Posterior vena cava (tissue), 2 donors: ENCODE measurements around the gene MLYCD. TPM values are rescaled to one million over a fixed set of nuclear protein-coding genes. Genes with fewer than 3 reads are reported as not detected.

Experiments used
- DNase-seq: peaks from one replicate; pipeline ENCODE4 v3.0.0-alpha.2; 2020; ENCODE audit warnings: low spot score
- intact Hi-C, 2 donors: fragments of 100-400 bp; cut with DNase I; formaldehyde crosslinking; loops; one replicate each; pipeline versions ENCODE4 v1.14.1 to v1.14.2; 2022 to 2023
- total RNA-seq, 2 donors: library from RNA; stranded (reverse); fragmentation: NEBNext Ultra II Directional; extraction: Animal tissue kit (Norgen Biotek cat#: 25700); gene quantifications; one replicate each; pipeline ENCODE4 v1.2.1, GENCODE V29; 2021
- donor health status: DM: yes; HTN: yes; CAD: no.
- donor health status: DM: yes; HTN: yes; CAD: no.

Gene MLYCD
- total RNA-seq, 2 donors from 2014 or later = 5.5 TPM

- no peak for DNase-seq
- intact Hi-C loops = no loop called here
These were observed 22.1 kb downstream of the MLYCD start for GRCh38 chr16:83920894-83921491.

GRCh38 chr16:83923581-83924365, 24.9 kb downstream of the MLYCD start:
- intact Hi-C loops = no loop called here
- no peak for DNase-seq

GRCh38 chr16:83924686-83925085, 25.8 kb downstream of the MLYCD start:
- no peak for DNase-seq
- intact Hi-C loops = no loop called here

GRCh38 chr16:83925095-83925905, 26.4 kb downstream of the MLYCD start:
- no peak for DNase-seq
- intact Hi-C loops = no loop called here

- DNase-seq = no peak
- intact Hi-C loops = no loop called here
These were observed 27.2 kb downstream of the MLYCD start for GRCh38 chr16:83925957-83926725.

DNA sequence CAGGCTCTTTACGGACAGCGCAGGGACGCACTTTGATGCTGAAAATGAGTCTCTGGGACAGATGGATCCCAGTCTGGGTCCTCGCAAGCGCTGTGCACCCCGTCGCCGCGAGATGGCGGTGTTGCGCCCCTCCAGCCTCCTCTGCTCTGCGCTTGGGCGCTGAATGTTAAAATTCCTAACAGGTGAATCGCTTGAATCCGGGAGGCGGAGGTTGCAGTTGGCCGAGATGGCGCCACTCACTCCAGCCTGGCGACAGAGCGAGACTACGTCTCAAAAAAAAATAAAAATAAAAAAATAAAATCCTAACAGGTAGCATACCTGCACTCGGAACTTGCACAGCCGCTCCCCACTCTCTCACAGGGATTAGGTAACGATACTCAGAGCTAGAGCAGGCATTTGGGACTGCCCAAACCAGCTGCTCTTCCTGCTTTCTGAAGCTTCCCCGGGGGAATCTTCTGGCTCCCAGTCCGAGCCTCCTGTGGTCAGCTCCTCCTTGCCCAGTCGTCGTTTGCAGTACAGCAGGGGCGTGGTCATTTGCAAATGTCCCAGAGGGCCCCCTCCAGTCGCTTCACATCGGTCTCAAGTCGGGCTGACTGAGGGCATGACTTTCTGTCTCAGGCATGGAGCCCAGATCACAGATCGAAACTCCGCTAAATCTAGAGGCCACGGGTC, 27.9 kb downstream of the MLYCD start:
- intact Hi-C loops = no loop called here
- DNase-seq = peak; percentile 92

- intact Hi-C loops = no loop called here
- DNase-seq = no peak
These were observed 29.6 kb downstream of the MLYCD start for GRCh38 chr16:83928341-83929055.

DNA sequence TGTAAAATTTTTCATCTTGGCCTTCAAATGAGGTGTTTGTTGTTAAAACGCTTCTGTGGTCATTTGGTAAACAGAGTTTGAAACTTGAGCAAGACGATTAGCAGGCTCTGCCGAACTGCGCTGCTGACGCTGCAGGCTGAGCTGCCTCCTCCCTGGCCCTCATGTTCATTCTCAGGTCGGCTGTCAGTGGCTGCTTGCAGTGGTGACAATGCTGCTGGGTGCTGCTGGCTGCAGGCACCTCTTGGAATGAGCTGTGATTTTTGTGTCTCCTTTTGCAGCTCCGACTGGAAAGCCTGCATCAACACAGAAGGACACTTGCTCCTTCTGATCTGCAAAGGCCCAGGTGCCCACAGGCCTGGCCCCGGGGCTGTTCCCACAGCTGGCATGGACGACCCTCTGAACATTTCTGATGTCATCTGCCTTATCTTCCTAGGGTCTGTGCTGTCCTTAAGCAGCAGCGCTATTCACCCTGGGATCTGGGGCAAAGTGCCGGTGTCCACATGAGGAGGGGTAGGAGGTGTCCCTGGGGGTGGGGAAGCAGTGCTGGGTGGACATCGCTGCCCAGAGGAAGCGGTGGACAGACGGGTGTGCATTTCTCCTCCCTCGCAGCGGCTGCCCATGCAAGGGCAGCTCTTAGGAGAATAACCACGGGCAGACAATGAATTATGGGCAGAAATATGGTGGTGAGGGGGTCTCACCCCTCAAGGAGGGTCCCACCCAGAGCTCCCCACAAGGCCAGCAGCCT, 31.1 kb downstream of the MLYCD start:
- no peak for DNase-seq
- intact Hi-C loops = no loop called here

DNA sequence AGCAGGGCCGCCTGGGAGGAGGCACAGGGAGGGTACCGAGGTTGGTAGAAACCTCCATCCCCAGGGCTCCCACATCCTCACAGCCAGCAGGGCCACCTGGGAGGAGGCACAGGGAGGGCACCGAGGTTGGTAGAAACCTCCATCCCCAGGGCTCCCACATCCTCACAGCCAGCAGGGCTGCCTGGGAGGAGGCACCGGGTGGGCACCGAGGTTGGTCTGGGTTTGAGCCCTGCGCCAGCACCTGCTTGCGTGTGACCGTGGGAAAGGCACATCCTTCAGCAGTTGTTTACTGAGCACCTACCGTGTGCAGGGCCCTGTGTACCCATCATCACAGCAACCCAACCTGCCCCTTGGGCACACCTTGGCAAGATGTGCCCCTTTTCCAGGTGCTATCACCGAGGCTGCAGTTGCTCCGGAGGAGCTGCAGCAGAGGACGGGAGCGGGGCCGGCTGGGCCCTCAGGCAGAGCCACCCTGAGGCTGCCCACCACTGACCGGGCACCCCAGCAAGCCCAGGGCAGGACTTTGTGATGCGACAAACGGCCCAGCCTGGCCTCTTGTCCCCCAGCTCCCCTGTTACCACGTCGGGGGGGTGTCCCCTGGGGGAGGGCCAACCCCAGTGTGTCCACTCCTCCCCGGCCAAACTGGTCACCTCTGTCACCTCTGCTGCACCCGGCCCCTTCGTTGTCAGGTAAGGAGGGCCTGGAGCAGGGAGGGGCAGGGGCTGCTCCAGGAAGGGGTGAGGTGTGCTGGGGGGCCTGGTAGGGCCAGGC, 32.0 kb downstream of the MLYCD start:
- intact Hi-C loops = no loop called here
- DNase-seq = no peak

DNA sequence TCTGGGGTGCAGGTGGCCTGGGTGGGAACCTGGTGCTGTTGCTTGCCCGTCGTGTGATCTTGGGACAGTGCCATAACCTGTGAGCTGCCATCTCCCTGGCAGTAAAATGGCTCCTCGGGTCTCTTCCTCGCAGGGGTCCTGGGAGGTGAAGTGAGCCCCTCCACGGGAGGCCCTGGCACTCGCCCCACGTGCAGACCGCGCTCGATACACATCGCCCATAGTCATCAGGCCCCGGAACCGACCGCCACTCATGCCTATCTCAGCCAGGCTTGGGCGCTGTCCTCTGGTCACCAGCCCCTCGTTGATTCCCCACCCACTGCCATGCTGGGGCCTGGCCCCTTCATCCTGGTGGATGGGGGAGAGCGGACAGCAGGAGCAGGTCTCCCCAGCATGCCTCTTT, 32.6 kb downstream of the MLYCD start:
- DNase-seq = no peak
- intact Hi-C loops = no loop called here

DNA sequence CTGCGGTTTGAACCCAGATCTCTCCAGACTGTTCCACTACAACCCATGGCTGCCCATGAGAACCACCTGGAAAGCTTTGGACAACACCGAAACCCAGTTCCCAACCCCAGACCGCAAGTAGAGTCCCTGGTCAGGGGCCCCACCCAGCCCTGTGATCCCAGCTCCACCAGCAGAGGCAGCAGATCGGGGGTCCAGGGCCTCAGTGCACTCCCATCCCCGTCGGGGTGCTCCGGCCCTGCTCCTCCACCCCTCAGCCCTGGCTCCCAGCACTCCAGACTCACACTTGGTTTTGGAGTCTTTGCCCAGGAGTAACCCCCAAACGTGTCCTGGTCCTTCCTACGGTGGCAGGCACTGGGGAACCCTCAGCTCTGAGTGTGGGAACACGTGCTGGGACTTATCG, 33.4 kb downstream of the MLYCD start:
- intact Hi-C loops = no loop called here

DNA sequence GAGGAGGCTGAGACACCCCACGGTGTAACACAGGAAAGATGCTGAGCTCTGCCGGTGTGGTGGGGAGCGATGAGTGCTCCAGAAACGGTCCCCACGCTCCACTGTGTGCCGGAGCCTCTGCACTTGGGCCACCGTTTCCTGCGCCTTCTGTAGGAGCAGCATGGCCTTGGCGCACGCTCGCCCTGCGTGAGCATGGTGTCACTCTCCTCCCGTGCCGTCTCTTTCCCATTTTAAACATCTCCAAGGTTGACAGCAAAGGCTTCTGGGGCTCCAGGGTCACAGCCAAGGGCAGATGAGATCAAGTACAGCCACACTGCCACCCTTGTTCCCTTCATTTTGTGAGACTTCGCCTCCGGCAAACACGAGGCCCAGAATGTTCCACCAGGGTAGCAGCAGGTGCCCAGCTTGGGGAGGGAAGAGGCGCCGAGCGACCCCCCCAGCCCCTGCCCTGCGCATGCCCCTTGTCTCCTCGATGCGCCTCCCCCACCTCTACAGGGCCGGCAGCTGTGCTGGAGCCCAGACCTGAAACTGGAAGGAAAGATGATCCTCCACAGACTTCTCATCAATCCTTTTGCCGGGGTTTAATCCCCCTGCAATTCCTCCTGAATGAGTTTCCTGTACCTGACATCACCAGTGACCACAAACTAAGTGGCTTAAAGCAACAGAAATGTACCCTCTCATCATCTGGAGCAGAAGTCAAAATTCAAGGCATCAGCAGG, 34.2 kb downstream of the MLYCD start:
- no peak for DNase-seq
- intact Hi-C loops = no loop called here

More for the DNA sequence above, 33.4 kb downstream of the MLYCD start:
- DNase-seq = no peak

DNA sequence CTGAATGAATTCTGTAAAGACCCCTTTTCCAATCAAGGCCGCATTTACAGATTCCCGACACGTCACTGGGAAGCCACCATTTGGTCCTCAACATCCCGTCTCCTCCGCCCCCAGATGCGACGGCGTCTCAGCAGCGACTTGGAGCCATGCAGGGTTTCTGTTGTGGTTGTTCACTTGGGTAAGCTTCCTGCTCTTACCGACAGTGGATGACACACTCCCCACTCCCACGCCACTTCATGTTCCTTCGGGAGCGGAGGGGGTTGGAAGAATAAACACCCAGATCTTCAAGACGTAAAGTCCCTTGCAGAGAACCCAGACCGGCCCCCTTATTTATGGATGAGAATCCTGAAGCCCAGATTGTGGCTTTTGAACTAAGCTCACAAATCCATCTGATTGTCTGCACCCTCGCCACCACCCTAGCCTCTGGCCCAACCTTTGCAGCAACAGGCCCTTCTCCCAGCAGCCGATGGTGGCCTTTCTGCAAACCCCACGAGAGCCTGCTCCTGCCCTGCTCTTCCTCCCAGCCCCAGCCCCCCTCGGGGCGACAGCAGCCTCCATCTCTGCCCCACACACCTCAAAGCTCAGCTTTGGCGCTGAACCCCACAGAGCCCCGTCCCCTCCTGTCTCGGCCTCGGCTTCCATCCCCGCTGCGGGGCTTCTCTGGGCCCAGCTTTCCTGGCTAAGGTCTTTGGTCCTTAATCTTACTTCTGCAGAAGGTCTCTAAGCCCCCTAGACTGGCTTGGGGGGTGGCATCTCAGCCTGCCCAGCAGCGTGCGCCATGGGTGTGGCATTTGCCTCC, 35.2 kb downstream of the MLYCD start:
- DNase-seq = no peak
- intact Hi-C loops = no loop called here

DNA sequence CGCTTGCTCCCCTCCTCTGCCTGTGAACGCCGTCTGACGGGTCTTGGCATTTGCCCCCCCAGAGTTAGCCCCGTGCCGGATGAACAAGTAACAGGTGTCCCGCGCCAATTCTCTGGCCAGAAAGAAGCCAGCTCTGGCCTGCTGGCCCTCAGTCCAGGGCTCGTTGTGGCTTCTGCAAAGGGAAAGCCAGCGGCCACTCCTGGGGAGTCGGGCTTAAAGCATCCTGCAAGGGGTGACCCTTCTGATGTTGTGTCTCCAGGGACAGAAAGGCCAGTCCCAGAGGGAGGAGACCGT, 35.7 kb downstream of the MLYCD start:
- DNase-seq = no peak
- intact Hi-C loops = no loop called here

- intact Hi-C loops = no loop called here
These were observed 36.3 kb downstream of the MLYCD start for GRCh38 chr16:83935005-83935857.

More at GRCh38 chr16:83935005-83935857, 36.3 kb downstream of the MLYCD start:
- no peak for DNase-seq
